Left lung (tissue), 10 donors: Measurements from ENCODE around the gene SFXN4. TPM values are rescaled to one million over a fixed set of nuclear protein-coding genes. Genes with fewer than 3 reads are reported as not detected.
A peak's percentile ranks its signal among the peaks of the same experiment; 100 is the strongest.
"Not testable (repeated sequence)": the region's sequence is repeated elsewhere in the genome, so short reads cannot be mapped to it uniquely, and the experiment has no call there.

Experiments used
- ATAC-seq: fragments of 200-7000 bp; cut with Tn5 transposase; one replicate; pipeline ENCODE4 v1.9.1; 2020; ENCODE audit warnings: moderate library complexity
- DNase-seq, 4 donors: peaks; one replicate each; pipeline ENCODE4 v3.0.0-alpha.2; 2013 to 2020
- H3K27ac ChIP-seq, 2 donors: fragments of 200-600 bp; sonication (generic) in 1 of 2; one replicate each; pipeline versions ENCODE4 v1.5.0 to v1.8.0; 2020 to 2021
- H3K27me3 ChIP-seq, 2 donors: fragments of 200-600 bp; sonication (generic) in 1 of 2; one replicate each; pipeline versions ENCODE4 v1.5.0 to v1.8.0; 2020 to 2021
- H3K36me3 ChIP-seq, 2 donors: fragments of 200-600 bp; sonication (generic) in 1 of 2; one replicate each; pipeline versions ENCODE4 v1.5.0 to v1.8.0; 2020 to 2021
- H3K4me1 ChIP-seq, 2 donors: fragments of 200-600 bp; one replicate each; pipeline ENCODE4 v1.8.0; 2021
- H3K4me3 ChIP-seq, 2 donors: fragments of 200-600 bp; sonication (generic) in 1 of 2; one replicate each; pipeline versions ENCODE4 v1.5.0 to v1.8.0; 2020 to 2021; ENCODE audit warnings: mild to moderate bottlenecking in 1 of 2
- H3K9me3 ChIP-seq, 2 donors: fragments of 200-600 bp; sonication (generic) in 1 of 2; one replicate each; pipeline versions ENCODE4 v1.5.0 to v1.8.0; 2020 to 2021
- intact Hi-C, 2 donors: fragments of 100-400 bp; cut with DNase I; formaldehyde crosslinking; loops; one replicate each; pipeline versions ENCODE4 v1.11.2 to v1.14.2; 2022
- polyA plus RNA-seq, 6 donors: library from polyadenylated mRNA; unstranded; fragments of 120-200 nt; gene quantifications; one replicate each; pipeline ENCODE4 v1.2.1, GENCODE V29; 2013; ENCODE audit not compliant: insufficient read length in 6 of 6
- total RNA-seq, 2 donors: library from RNA; stranded (reverse); fragmentation: NEBNext Ultra II Directional; extraction: Animal tissue kit (Norgen Biotek cat#: 25700); gene quantifications; one replicate each; pipeline ENCODE4 v1.2.1, GENCODE V29; 2021
- TF ChIP-seq, protein P1 (sequence below), 2 donors: fragments of 200-600 bp; sonication (generic) in 1 of 2; IDR thresholded peaks; one replicate each; pipeline versions ENCODE4 v1.5.0 to v1.8.0; 2021; ENCODE audit warnings: antibody characterized with exemption in 2 of 2
- donor health status: DM: no; HTN: yes; CAD: no.
- donor health status: DM: no; HTN: no; CAD: no.

Gene SFXN4
- total and polyA plus RNA-seq, 8 donors, result 13.2 to 34.2 (median 24.1) TPM

DNA sequence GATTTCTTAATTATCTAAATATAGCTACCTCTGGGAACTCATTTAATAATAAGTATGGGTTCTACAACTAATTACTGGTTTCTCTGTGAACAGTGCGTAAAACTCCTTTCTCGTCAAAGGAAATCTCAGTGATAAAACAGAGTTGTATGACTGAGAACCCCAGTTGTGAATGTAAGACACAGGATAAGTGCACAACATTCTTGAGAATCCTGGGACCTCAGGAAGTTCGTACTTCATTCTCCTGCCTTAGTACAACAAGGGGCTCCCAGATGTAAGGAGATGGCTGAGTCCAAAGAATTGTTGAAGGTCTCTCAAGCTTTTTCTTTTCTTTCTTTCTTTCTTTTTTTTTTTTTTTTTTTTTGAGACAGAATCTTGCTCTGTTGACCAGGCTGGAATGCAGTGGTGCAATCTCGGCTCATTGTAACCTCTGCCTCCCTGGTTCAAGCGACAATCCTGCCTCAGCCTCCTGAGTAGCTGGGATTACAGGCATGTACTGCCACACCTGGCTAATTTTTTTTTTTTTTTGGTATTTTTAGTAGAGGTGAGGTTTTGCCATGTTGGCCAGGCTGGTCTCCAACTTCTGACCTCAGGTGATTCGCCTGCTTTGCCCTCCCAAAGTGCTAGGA lies 49.1 kb downstream of the SFXN4 start:
- no peak for DNase-seq
- TF ChIP-seq, protein P1, sequence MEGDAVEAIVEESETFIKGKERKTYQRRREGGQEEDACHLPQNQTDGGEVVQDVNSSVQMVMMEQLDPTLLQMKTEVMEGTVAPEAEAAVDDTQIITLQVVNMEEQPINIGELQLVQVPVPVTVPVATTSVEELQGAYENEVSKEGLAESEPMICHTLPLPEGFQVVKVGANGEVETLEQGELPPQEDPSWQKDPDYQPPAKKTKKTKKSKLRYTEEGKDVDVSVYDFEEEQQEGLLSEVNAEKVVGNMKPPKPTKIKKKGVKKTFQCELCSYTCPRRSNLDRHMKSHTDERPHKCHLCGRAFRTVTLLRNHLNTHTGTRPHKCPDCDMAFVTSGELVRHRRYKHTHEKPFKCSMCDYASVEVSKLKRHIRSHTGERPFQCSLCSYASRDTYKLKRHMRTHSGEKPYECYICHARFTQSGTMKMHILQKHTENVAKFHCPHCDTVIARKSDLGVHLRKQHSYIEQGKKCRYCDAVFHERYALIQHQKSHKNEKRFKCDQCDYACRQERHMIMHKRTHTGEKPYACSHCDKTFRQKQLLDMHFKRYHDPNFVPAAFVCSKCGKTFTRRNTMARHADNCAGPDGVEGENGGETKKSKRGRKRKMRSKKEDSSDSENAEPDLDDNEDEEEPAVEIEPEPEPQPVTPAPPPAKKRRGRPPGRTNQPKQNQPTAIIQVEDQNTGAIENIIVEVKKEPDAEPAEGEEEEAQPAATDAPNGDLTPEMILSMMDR (IDR thresholded peaks at IDR 0.05), result no peak
- H3K27me3 ChIP-seq, result no peaks in the 10 kb centered on the region
- ATAC-seq, result no peak
- H3K9me3 ChIP-seq, result no peaks in the 10 kb centered on the region
- H3K4me1 ChIP-seq, result peaks cover 0 to 19% of the 10 kb centered on the region in 2 donors
- no peak overlapping the region for H3K27ac ChIP-seq
- H3K4me3 ChIP-seq, result no peak overlapping the region
- intact Hi-C loops, result no loop called here
- H3K36me3 ChIP-seq, result peaks cover 0 to 82% of the 10 kb centered on the region in 2 donors

DNA sequence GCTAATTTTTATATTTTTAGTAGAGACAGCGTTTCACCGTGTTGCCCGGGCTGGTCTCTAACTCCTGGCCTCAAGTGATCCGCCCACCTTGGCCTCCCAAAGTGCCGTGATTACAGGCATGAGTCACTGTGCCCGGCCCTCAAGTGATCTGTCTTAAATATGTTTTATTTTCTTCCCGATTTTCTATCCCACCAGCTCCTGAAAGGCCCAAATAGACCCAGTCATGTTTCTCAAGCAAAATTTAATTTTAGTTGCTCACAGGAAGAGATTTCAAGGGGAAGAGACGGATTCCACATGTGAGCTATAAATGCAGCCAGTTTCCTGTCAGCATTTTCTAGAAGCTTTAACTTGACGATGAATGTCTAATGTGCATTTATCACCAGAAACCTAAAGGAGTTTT lies 49.6 kb downstream of the SFXN4 start:
- H3K36me3 ChIP-seq, result peaks cover 0 to 82% of the 10 kb centered on the region in 2 donors
- intact Hi-C loops, result no loop called here
- ATAC-seq (no peak), DNase-seq (no peak)
- peaks cover 0 to 19% of the 10 kb centered on the region in 2 donors for H3K4me1 ChIP-seq
- H3K27ac ChIP-seq, result no peak overlapping the region
- H3K4me3 ChIP-seq, result no peak overlapping the region
- TF ChIP-seq, protein P1 (IDR thresholded peaks at IDR 0.05), result no peak
- no peaks in the 10 kb centered on the region for H3K27me3 ChIP-seq
- H3K9me3 ChIP-seq, result no peaks in the 10 kb centered on the region

DNA sequence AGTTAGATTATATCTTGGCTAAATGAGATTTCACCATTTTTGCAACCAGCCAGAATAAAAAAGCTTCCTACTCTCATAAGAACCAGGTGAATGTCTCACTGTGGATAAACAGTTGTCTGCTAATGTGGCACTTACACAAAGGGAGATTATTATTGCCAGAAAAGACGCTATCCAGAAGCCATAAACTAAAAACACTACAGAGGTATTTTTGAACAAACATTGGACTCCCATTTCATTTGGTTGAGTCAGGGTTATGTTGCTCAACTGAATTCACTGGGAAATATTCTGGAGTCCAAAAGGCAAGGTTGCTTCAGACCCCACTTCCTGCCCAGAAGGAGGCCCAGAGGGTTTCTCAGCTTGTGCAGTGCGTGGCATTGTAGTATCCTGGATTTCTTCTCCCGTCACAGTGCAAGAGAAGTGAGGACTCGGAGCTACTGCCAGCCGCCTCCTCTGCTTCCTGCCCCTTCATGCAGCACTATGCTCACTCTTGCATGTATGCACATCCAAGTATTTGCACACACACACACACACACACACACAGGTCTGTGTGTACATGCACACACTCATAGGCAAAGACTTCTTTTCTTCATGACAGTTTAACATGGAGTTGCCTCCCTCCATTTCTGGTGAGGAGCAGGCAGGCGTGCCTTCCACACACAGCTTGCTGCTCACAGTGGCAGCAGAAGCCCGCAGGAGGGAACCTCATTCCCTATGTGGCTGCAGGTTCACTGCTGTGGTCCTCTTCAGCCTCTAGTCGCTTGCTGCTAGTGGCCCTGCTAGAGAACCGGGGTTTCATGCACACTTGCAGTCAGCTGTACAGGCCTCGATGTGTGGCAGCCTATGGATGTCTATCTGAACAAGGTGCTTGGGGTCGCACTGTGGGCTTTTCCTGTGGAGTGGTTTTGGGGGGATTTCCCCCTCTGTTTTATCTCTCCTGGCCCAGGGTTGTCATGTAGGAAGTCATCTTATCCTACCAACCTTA lies 51.5 kb downstream of the SFXN4 start:
- Histone ChIP-seq H3K4me3 (no peak overlapping the region), H3K27ac (peak overlapping the region in 1 of 2 donors; percentile 66), H3K27me3 (no peaks in the 10 kb centered on the region), H3K9me3 (no peaks in the 10 kb centered on the region), H3K4me1 (peaks cover 0 to 20% of the 10 kb centered on the region in 2 donors), H3K36me3 (peaks cover 0 to 82% of the 10 kb centered on the region in 2 donors)
- DNase-seq, result no peak
- peak; percentile 23 for ATAC-seq
- intact Hi-C loops, result no loop called here
- TF ChIP-seq, protein P1 (IDR thresholded peaks at IDR 0.05), result no peak

DNA sequence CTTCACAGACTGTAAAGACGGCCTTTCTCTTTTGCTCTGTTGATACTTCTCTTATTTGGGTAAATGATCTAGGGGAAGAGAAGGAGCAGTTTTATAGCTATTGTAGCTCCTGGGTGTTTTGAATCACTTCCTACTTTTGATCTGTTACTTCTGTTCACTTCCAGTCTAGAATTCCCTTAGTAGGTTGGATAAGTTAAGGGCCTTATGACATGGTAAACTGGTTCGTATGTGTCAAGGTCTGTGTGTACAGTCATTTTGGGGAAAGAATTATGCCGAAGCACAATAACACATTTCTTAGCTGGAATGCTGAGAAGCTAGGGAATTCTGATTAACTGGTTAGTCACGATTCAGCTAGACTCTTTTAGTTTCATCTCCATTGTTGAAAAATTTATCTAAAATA lies 53.5 kb downstream of the SFXN4 start:
- intact Hi-C loops, result no loop called here
- no peak for DNase-seq
- TF ChIP-seq, protein P1 (IDR thresholded peaks at IDR 0.05), result no peak

DNA sequence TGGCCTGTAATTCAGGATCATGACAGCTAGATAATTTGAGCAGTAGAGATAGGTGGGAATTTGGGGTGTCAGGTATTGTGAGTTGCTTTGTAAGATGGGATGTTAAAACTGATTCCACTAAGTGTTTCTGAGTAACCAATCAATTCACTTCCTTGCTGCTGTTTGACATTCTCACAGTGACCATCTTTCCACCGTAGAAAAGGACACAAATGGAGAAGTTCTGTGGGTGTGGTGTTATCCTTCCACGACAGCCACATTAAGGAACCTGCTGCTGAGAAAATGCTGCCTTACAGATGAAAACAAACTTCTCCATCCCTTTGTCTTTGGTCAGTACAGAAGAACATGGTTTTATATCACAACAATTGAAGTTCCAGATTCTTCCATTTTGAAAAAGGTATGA lies 57.7 kb downstream of the SFXN4 start:
- ATAC-seq, intact Hi-C loops, H3K27me3 ChIP-seq, DNase-seq, H3K9me3 ChIP-seq, H3K4me3 ChIP-seq: not testable (repeated sequence)
- peak overlapping the region in 1 of 2 donors; percentile 33 for H3K27ac ChIP-seq
- peaks cover 0 to 49% of the 10 kb centered on the region in 2 donors for H3K36me3 ChIP-seq
- peaks cover 10 to 38% of the 10 kb centered on the region in 2 donors for H3K4me1 ChIP-seq

More for the DNA sequence above, 53.5 kb downstream of the SFXN4 start:
- Histone ChIP-seq H3K27ac (no peak overlapping the region), H3K4me1 (peaks cover 0 to 33% of the 10 kb centered on the region in 2 donors), H3K36me3 (peaks cover 0 to 76% of the 10 kb centered on the region in 2 donors), H3K27me3 (no peaks in the 10 kb centered on the region), H3K4me3 (no peak overlapping the region), H3K9me3 (no peaks in the 10 kb centered on the region)
- ATAC-seq, result no peak

DNA sequence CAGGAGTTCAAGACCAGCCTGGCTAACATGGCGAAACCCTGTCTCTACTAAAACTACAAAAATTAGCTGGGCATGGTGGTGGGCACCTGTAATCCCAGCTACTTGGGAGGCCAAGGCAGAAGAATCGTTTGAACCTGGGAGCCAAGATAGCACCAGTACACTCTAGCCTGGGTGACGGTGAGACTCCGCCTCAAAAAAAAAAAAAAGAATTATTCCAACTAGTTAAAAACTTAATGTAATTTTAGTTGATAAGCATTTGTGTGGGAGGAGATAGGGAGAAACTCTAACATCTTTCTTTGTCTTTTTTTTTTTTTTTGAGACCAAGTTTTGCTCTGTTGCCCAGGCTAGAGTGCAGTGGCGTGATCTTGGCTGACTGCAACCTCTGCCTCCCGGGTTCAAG lies 58.4 kb downstream of the SFXN4 start:
- H3K9me3 ChIP-seq, intact Hi-C loops, H3K4me3 ChIP-seq, DNase-seq, H3K27me3 ChIP-seq, H3K27ac ChIP-seq, ATAC-seq: not testable (repeated sequence)
- Histone ChIP-seq H3K36me3 (peaks cover 0 to 43% of the 10 kb centered on the region in 2 donors), H3K4me1 (peaks cover 10 to 38% of the 10 kb centered on the region in 2 donors)

DNA sequence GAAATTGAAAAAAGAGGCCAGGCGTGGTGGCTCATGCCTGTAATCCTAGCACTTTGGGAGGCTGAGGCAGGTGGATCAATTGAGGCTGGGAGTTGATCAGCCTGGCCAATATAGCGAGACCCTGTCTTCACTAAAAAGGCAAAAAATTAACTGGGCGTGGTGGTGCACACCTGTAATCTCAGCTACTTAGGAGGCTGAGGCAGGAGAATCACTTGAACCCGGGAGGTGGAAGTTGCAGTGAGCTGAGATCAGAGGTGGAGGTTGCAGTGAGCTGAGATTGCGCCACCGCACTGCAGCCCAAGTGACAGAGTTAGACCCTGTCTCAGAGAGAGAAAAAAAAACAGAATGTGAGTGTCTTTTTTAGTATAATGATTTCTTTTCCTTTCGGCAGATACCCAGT lies 59.6 kb downstream of the SFXN4 start:
- H3K27me3 ChIP-seq, H3K9me3 ChIP-seq, ATAC-seq, H3K4me3 ChIP-seq, intact Hi-C loops, H3K27ac ChIP-seq: not testable (repeated sequence)
- DNase-seq, result peak in 1 of 4 donors; percentile 79
- peaks cover 0 to 32% of the 10 kb centered on the region in 2 donors for H3K36me3 ChIP-seq
- peaks cover 10 to 38% of the 10 kb centered on the region in 2 donors for H3K4me1 ChIP-seq
